DMS 273 (cell line): Measurements from ENCODE around the gene TFDP1.

ENCODE experiments used
- DNase-seq: peaks from one replicate; lab custom pipeline; 2025; ENCODE audit not compliant: unreplicated experiment; lab: John Stamatoyannopoulos, UW

TFDP1 gene

GRCh38 chr13:113596321-113597200 is 12.0 kb downstream of the TFDP1 start:
- DNase-seq, result no peak

GRCh38 chr13:113597391-113598080 is 13.0 kb downstream of the TFDP1 start:
- DNase-seq, result no peak

- DNase-seq, result no peak
Observed at GRCh38 chr13:113598081-113598410, 13.5 kb downstream of the TFDP1 start.

- no peak for DNase-seq
Observed at GRCh38 chr13:113598481-113598880, 13.9 kb downstream of the TFDP1 start.

DNA sequence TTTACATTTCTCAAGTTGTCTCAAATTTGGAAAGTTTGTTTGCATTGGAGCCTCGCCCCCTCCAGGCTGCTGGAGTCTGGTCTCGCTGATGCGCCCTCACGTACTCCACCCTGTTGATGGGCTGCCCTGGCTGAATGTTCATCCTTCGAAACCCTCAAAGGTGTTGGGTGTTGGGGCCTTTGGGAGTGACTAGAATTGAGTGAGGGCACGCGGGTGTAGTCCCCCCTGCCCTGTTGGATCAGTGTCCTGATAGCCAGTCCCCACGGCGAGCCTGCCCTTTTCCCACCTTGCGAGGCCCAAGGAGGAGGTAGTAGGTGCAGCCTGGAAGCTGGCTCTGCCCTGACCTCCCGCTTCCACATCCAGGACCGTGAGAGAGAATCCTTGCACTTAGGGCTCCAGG is 14.8 kb downstream of the TFDP1 start:
- DNase-seq, result no peak

DNA sequence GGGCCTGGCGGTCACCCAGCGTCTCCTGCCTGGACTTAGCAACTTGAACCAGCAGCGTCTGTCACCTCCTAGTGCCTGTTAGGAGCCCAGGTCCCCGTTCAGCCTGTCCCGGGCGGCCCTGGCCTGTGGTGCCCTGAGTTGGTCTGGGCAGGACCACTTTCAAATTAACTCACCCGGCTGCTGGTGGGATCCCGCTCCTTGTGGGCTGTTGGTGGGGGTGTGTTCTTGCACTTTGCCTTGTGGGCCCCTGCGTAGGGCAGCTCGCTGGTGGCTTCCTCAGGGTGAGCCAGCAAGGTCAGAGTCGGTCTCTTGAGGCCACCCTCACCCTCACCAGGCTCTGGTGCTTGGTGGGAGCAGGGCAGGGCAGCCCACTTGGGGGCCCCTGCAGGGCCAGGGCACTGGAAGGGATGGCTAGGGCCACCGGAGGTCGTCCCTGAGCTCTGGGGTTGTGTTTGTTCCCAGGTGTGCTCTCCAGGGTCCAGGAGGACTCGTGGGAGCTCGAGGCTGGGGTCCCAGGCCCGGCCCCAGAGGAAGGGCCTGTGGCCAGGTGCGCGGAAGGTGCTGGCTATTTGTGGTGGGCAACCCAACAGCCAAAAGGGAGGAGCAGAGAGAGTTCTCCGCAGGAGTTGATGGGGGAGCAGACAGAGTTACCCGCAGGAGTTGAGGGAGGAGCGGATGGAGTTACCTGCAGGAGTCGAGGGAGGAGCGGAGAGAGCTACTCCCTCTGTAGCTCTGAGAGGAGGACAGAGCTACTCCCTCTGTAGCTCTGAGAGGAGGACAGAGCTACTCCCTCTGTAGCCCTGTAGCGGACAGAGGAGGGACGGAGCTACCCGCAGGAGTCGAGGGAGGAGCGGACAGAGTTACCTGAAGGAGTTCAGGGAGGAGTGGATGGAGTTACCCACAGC is 16.9 kb downstream of the TFDP1 start:
- no peak for DNase-seq

- DNase-seq, result no peak
Observed at GRCh38 chr13:113602291-113602988, 17.9 kb downstream of the TFDP1 start.

DNA sequence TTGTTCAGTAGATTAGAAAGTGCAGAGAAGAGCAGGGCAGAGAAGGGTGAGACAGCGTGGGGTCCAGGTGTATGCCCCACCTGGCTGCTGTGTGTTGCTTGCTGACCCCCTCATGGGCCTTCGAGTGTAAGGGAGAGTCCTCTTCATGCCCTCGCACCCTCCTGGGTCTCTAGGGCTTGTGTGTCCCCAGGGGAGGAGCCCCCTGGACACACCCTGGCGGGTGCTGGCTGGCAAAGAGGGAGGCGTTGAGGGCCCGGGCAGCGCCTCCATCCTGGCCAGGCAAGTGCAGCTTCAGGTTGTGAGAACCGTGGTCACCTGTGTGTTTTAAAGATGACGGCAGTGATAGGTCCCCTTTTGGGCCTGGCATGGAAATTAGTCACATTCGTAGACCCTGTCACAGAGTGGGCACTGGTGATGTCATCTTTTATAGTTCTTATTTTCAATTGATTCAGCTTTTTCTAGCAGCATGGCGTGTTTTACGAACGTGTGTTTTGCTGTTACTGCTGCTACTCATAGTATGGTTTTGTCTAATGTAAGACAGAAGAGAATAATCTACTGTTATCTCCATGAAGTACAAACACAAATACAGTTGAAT is 18.7 kb downstream of the TFDP1 start:
- no peak for DNase-seq

- DNase-seq, result no peak
Observed at GRCh38 chr13:113604186-113604585, 19.6 kb downstream of the TFDP1 start.

DNA sequence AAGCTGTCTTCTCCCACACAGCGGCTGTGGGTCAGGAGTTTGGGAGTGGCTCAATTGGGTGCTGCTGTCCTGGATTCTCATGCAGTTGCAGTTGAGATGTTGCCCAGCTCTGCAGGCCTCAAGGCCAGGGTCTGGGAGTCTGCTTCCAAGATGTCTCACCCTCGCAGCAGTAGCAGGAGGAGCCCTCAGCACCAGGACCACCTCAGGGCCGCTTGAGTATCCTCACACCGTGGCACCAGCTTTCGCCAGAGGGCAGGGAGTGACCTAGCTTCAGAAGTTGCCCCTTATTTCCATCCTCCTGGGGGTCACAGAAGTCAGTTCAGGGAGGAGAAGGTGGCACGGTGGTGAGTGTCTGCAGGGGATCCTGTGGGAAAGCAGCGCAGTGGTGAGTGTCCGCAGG is 20.9 kb downstream of the TFDP1 start:
- no peak for DNase-seq

- no peak for DNase-seq
Observed at GRCh38 chr13:113605866-113606438, 21.4 kb downstream of the TFDP1 start.

DNA sequence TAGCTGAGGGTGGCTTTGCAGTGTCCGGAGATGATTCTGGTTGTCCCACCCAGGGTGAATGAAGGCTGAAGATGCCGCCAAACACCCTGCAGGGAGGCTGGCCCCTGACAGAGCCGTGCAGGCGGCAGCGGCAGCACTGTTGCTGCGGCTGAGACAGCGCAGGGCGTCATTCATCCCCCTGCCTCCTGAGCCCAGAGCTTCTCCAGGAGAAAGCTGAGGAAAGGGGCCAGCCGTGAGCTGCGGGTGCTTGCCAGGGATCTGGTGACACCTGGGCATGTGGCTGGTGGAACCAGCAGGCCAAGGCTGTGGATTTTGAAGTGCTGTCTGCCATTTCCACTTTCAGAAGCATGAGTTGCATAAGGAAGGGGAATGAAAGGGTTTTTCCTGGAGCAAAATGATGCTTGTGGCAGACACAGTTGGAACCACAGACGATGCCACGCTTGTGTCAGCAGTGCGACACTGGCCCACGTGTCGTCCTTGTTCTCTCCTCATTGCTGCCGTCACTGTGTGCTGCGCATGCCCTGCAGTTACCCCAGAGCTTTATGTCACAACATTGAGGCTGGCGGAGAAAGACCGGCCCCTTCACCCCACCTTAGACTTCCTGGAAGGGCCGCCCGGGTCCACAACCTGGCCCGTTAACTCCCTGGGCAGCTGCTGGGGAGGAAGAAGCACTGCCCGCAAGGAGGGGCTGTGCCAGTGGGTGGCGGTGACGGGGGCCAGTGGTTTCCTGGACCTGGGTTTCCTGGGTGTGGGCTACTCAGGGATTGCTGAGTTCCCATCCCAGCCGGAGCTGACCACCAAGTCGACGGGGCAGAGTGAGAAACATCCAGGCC is 22.7 kb downstream of the TFDP1 start:
- no peak for DNase-seq

- DNase-seq, result no peak
Observed at GRCh38 chr13:113607889-113608635, 23.5 kb downstream of the TFDP1 start.

DNA sequence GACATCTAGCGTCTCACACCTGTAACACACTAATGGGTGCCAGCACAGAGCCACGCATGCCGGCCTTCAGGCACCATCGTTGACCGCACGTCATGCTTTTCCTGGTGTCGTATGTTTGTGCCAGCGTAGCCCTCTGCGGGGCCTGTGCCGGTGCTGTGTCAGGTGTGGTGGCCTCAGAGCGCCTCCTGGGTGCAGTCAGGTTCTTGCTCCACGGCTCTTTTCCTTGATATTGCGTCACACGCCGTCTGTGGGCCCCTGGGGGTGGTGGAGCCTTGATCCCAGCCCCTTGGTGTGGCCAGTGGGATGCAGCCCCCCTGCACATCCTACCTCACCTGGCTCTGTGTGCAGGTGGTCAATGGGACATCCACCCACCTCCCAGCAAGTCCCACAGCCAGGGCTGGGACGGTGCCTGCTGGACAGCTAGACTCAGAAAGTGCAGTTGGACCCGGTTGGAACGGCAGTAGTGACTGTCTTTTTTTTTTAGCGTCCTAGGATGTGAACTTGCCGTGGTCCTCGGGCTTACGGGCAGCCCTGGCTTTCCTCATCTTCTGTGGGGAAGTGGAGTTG is 24.5 kb downstream of the TFDP1 start:
- DNase-seq, result no peak

DNA sequence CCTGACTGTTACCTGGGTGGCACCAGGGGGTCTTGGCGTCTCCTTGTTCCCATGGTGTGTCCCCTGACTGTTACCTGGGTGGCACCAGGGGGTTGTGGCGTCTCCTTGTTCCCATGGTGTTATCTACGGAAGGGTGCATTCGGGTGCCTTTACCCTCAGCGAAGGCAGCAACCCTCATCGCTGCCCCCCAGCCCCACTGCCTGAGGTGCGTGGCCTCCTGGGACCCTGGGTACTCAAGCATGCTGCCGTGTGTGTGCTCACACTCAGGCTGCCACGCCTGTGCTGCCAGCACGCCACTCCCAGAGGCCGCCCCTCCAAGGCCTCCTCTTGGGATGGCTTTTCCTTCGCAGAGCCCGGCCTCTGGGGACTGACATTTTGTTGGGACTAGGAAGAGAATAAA is 25.1 kb downstream of the TFDP1 start:
- no peak for DNase-seq

GRCh38 chr13:113610266-113610665 is 25.7 kb downstream of the TFDP1 start:
- DNase-seq, result no peak

- no peak for DNase-seq
Observed at GRCh38 chr13:113611996-113612395, 27.4 kb downstream of the TFDP1 start.

DNA sequence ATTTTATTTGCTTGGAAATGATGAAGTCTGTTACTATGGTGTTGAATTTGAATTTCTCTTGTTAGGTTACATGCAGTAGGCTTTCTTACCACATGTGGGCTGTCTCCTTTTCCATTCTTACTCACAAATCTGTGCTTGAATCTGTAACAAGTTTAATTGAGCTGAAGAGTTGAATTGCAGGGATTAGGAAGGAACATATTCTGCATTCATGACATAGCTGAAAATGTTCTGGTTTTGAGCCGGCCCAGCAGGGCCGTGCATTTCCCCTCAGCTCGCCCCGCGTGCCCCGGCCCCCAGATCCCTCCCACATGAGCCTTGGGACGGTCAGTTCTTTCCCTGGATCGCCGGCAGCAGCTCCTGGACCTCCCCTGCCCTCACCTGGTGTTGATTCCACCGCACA is 28.1 kb downstream of the TFDP1 start:
- DNase-seq, result no peak
